Measurements from ENCODE around the gene MGST3.
"Not testable (repeated sequence)": the region's sequence is repeated elsewhere in the genome, so short reads cannot be mapped to it uniquely, and the experiment has no call there.

MGST3 gene

DNA sequence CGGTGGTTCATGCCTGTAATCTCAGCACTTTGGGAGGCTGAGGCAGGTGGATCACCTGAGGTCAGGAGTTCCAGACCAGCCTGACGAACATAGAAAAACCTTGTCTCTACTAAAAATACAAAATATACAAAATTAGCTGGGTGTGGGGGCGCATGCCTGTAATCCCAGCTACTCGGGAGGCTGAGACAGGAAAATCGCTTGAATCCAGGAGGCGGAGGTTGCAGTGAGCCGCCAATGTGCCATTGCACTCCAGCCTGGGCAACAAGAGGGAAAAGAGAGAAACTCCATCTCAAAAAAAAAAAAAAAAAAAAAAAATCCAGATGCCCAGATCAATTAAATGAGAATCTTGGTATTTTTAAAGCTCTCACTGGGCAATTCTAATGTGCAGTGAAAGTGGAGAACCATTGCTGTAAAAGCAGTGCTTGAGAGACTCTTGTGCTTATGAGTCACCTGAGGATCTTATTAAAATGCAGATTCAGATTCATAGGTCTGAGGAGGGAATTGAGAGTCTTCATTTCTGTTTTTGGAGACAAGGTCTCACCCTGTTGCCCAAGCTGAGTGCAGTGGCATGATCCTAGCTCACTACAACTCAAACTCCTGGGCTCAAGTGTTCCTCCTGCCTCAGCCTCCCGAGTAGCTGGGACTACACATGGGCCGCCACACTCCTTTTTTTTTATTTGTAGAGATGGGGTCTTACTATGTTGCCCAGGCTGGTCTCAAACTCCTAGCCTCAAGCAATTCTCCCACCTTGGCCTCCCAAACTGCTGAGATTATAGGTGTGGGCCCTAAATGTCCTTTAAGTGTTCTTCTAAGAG lies 27.9 kb downstream of the MGST3 start:
- not testable (repeated sequence) for DNase-seq (ENCODE audit: low read depth)

DNA sequence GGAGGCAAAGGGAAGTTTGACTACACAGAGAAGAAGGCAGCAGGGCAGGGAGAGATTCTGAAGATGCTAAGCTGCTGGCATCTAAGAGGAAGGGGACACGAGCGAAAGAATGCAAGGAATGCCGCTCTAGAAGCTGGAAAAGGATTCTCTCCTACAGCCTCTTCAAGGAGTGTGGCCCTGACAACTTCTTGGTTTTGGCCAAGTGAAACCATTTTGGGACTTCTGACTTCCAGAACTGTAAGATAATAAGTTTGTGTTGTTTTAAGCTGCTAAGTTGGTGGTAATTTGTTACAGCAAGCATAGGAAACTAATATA lies 28.5 kb downstream of the MGST3 start:
- DNase-seq (ENCODE audit: low read depth): no peak

DNA sequence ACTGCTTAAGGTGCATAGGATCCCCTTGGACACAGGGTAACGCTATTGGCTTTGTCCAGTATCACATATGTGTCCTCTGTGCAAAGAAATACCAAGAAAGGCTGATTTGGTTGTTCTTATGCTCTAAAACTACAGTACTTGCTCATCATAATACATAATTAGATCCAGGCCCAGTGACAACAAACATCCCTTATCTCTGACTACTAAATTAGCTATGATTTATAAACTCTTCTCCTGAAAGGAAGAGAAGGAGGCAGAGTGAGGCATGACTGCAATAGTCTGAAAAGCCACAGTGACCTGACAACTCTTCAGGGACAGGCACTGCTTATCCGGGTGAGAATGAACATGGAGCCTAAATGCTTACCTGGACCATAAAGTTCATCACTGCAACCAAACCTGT lies 30.7 kb downstream of the MGST3 start:
- no peak for DNase-seq (ENCODE audit: low read depth)

DNA sequence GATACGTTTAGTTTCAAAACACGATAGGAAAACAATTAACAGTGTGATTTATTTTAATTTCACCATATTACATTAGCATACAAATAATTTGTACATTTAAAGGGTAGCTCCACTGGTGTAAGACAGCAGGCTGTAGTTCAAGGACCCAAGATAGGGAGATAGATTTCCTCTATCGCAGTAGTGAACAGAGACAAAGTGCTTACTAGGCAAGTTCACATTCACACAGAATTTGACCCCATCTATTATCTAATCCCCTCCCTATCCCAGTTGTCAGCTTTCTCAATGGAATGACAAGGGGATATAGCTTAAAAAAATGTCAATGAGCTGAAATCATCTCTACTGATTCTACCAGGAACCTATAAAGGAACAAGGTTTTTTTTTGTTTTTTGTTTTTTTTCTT lies 31.2 kb downstream of the MGST3 start:
- no peak for DNase-seq (ENCODE audit: low read depth)

DNA sequence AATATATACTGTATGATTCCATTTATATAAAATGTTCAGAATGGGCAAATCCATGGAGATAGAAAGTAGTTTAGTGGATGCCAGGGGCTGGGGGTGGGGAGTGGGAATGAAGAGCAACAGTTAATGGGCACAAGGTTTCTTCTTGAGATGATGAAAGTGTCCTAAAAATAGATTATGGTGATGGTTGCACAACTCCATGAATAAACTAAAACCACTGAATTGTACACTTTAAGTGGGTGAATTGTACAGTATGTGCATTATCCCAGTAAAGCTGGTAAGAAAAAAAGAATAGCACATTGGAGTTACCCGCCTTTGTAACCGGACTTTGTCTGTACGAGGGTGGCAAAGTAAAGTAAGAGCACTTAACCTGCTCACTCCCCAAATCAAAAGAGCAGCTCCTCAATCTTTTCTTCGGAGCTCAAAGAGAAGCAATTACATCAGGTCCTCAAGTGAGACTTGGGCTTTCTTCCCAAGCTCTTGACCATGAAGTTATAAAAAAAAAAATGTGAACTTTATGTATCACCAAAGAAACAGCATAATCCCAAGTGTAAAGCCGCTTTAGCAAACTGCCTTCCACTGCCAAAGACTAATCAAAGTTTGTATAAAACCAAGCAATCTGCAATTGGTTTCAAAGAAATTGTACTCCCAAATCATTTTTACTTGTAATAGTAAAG lies 35.3 kb downstream of the MGST3 start:
- no peak for DNase-seq (ENCODE audit: low read depth)

DNA sequence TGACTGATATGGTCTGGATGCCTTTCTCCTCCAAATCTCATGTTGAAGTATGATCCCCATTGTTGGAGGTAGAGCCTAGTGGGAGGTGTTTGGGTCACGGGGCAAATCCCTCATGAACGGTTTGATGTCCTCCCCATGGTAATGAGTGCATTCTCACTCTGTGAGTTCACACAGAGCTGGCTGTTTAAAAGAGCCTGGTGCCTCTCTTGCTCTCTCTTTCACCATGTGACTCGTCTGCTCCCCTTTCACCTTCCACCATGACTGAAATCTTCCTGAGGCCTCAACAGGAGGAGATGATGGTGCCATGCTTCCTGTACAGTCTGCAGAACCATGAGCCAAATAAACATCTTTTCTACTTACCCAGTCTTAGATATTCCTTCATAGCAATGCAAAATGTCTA lies 37.1 kb downstream of the MGST3 start:
- DNase-seq (ENCODE audit: low read depth): no peak

DNA sequence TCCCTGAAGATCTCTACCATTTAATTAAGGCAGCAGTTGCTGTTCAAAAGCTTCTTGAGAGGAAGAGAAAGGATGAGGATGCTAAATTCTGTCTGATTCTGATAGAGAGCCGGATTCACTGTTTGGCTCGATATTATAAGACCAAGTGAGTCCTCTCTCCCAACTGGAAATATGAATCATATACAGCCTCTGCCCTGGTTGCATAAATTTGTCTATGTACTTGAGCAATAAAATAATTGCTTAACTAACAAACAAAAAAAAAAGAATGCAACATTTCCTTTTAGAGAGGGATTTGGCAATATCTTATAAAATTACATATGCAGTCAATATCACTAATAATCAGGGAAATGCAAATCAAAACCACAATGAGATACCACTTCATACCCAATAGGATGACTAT lies 40.5 kb downstream of the MGST3 start:
- no peak for DNase-seq (ENCODE audit: low read depth)

DNA sequence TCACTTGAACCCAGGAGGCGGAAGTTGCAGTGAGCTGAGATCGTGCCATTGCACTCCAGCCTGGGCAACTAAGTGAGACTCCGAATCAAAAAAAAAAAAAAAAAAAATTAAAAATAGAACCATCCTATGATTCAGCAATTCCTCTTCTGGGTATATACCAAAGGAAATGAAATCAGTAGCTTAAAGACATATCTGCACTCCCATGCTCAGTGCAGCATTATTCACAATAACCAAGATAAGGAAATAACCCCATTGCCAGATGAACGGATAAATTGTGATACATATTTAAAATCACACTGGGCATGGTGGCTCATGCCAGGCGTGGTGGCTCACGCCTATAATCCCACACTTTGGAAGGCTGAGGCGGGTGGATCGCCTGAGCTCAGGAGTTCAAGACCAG lies 43.6 kb downstream of the MGST3 start:
- no peak for DNase-seq (ENCODE audit: low read depth)

DNA sequence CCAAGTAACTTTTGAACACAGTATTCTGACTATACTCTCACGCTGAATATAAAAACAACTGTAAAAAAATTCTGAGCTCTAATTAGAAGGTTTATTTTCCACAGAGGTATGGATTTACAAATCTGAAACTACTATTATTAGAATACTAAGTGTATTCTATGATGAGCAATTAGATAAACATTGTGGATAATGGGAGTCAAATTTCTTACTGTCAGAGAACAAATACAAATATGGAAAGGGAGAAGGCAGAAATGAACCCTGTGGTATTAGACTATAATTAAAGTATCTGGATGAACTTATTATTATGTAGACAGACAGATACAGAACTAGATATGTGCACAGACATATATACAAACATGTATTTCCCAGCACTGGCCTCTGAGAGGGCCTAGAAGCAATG lies 44.8 kb downstream of the MGST3 start:
- no peak for DNase-seq (ENCODE audit: low read depth)

DNA sequence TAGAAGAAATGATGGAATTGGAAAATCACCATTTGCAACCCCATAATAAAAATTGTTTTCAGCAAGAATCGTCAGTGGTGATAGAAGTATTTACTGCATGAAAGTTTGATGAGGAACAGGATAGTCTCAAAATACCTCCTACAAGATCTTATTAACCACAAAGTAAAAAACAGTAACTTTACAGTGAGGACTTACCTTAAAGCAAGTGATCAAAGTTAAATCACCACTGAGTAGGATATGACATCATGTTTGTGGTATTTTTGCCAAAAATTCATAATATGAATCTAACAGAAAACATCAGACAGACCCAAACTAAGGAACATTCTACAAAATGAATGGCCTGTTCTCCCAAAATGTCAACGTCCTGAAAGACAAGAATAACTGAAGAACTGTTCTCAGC lies 47.5 kb downstream of the MGST3 start:
- no peak for DNase-seq (ENCODE audit: low read depth)

DNA sequence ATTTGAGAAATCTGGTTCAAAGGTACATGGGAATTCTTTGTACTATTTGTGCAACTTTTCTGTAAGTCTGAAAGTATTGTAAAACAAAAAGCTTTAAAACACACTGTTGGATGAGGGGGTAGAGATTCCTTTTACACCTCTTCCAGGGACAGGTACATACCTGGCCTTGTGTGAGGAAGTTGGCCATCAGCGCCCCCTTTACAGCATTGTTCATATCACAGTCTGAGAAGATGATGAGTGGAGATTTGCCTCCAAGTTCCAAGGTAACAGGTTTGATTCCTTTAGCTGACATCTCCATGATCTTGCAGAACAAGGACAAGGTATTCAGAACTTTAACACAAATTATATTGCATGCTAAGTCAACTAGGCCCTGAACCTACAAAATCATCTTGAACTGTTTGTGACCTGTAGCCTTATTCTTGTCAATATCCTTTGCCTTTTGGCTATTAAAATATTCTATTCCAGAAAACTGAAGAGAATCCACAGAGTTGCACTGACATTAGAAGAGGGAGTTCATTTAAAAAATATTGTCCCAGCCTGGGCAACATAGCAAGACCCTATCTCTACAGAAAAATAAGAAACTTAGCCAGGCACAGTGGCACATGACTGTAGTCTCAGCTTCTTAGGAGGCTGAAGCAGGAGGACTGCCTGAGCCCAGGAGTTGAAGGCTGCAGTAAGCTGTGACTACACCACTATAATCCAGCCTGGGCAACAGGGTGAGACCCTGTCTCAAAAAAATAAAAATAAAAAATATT lies 48.4 kb downstream of the MGST3 start:
- no peak for DNase-seq (ENCODE audit: low read depth)

DNA sequence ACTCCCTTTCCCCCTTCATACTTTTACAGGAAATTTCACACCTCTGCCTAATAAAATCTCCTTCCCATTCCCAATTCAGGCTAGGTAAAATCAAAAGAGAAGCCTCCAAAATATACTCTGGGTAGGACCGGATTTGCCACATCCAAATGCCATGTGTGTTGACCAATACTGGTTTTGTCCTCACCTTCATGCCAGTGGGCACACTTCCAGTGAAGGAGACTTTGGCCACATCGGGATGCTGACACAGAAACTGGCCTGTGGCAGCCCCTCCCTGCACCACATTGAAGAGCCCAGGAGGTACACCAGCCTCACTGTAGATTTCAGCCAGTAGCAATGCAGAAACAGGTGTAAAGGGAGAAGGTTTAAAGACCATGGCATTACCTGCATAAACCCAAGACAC lies 49.3 kb downstream of the MGST3 start:
- DNase-seq (ENCODE audit: low read depth): no peak

DNA sequence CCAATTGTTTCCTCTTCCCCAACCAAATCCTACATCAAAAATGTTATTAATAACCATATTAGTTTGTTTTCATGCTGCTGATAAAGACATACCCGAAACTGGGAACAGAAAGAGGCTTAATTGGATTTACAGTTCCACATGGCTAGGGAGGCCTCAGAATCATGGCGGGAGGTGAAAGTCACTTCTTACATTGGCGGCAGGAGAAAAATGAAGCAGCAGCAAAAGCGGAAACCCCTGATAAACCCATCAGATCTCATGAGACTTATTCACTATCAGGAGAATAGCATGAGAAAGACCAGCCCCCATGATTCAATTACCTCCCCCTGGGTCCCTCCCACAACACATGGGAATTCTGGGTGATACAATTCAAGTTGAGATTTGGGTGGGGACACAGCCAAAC lies 49.7 kb downstream of the MGST3 start:
- not testable (repeated sequence) for DNase-seq (ENCODE audit: low read depth)

DNA sequence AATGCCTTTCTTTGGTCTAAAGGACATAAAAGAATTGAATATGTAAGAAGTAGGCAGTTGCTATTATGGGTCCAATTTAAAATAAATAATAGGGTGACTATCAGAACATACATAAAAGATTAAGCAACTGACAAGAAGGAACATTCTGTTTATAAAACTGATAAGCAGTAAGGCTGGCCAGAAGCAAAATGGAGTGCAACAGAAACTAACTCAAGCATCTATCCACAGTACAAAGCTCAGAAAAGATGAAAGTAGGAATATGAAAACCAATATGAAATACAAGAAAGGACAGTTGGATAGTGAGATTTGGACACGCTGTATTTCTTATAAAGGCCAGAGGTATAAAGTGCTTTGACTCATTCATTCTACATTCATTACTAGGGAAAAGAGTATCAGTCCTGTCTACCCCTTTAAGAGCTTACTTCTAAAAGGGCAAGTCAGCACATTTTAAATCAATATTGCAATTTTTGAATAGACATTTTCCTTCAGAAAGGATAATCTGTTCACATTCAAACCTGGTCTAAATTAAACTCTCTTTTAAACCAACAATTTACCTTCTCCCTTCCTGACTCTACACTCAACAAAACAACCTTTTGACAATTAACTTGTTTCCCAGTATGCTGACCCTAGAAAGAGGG lies 52.9 kb downstream of the MGST3 start:
- DNase-seq (ENCODE audit: low read depth): no peak

DNA sequence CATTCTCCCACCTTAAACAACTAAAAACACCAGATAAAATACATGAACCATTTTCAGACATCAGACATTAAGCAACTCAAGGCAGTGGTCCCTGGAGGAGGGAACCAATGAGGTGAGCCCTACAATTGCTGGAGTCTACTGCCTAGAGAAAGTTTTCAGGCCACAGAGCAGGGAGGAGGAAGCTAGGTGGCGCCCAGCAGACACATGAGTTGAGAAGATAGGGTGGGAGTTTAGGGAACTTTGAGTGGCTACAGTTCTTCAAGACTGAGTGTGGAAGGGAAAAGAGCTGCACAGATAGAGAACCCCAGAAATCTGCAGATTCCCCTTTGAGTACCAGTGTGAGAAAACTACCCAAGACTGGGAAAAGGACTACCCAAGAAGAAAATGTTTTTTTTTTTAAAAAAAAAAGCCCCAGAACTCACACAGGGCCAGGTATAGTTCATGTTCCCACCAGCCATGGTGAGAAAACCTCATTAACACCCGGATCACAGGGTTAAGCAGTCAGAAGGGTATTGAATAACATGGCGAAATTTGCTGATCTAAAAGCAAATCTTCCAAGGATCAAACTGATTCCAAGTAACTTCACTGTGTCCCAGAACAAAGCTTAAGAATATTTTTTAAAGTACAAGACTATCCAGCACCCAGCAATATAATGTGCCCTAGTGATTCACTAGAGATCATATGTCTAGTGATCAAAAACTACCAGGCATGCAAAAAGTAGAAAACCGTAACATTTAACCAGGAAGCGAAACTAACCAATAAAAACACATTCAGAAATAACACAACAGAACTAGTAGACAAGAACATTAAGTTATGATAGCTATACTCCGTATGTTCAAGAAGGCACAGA lies 55.3 kb downstream of the MGST3 start:
- no peak for DNase-seq (ENCODE audit: low read depth)

DNA sequence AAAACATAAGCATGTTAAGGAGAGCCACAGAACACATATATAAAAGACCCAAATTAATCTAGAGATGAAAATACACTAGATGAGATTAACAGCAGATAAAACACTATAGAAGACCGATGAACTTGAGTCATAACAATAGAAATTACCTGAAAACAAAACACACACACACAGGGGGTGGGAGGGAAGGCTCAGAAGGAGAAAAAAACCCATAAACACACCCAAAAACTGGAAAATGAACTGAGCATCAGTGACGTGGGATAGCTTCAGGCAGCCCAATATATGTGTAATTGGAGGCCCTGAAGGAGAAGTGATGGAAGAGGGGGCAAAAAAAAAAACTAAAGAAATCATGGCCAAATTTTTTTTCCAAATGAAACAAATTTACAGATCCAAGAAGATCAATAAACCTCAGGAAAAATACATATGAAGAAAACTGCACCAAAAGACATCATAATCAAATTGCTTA lies 56.0 kb downstream of the MGST3 start:
- no peak for DNase-seq (ENCODE audit: low read depth)

DNA sequence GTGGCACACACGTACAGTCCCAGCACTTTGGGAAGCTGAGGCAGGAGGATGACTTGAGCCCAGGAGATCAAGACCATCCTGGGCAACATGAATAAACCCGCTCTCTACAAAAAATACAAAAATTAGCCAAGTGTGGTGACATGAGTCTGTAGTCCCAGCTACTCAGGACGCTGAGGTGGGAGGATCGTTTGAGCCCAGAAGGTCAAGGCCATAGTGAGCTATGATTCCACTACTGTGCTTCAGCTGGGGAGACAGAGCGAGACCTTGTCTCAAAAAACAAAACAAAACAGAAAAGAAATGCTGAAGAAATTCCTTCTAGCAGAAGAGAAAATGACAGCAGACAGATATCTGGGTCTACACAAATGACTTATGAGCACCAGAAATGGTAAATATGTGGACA lies 57.0 kb downstream of the MGST3 start:
- no peak for DNase-seq (ENCODE audit: low read depth)

DNA sequence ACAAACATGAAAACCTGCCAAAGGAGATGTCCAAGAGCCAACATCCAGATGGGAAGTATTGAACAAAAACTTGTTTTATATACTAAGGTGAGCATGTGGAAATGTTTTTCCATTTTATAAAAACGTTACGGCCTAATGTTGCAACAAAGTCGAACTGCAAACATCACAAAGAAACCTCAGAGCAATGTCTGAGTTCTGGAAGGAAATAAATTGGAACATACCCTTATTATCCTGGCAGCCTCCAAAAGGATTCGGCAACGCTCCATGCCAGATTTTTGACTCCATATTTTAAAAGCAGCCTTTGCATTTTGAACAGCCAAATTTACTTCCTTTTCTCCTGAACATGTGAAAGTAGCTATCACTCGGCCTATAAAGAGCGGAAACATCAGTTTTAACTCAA lies 64.0 kb downstream of the MGST3 start:
- no peak for DNase-seq (ENCODE audit: low read depth)

DNA sequence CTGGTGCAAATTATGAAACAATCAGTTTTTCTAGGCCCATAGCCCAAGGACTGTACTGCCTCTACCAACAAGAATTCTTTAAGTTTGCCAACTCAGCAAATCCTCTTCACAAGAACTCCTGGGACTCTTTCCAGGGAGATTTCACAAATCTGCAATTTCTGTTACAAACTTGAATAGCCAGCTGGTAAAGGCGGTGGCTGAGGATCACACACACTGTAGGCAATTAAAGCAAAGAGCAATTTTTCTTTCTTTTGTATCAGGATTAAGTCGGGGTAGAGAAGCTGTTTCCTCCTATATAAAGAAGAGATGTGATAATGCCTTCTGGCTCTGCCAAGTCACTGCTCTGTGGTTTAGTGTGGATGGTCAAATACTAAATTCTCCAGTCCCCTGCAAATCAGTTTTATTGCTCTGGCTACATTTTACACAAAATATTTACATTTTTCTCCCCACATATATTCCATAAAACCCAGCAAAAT lies 65.6 kb downstream of the MGST3 start:
- DNase-seq (ENCODE audit: low read depth): no peak

DNA sequence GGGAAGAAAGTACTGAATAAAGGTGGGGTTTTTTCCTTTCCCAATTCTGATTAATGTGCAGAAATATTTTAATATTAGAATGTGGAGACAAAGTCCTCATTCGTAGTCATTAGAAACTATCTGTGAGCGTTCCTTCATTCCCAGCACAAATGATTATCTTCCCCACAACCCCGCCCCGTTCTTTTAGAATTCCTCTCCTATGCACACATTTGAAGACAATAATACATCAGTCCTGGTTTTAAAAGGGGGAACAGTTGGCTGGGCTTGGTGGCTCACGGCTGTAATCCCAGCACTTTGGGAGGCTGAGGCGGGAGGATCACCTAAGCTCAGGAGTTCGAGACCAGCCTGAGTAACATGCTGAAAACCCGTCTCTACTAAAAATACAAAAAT lies 66.5 kb downstream of the MGST3 start:
- no peak for DNase-seq (ENCODE audit: low read depth)

DNA sequence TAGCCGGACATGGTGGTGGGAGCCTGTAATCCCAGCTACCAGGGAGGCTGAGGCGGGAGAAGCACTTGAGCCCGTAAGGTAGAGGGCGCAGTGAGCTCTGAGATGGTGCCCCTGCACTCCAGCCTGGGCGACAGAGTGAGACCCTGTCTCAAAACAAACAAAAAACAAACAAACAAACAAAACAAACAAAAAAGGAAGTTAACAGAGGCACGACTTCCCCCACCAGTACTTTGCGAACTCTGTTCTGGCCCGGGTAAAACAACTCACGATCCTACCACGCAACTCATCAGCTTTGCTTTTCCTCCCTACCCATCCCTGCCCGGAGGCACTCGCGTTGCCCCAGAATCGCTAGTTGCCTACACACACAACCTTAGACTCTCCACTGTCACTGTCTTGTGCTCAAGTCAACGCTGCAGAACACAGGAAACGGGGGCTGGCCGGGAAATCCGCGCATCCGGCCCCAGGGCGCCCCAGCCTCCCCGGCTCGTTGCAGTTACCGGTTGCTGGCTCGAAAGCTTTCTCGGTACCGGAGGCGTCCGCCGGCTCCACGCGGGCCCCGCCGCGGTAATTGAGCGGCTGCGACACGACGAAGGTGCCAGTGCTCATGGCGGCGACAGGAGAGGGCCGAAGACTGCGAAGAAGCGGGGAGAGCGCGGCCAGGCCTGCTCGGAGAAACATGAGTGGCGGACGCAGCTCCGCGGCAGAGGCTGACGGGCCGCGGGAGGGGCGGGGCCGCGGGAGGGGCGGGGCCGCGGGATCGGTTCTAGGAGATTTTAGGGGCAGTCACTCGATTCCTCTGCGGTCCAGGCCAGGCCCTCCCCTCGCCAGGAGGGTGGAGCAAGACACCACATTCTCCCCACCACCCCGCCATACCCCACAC lies 67.1 kb downstream of the MGST3 start, which contains the start of gene ALDH9A1:
TSS of gene ALDH9A1 (minus strand) at position 682 of the 880 bp plus-strand sequence. CDS start at position 678, 4 bp downstream.
- DNase-seq (ENCODE audit: low read depth): peak; percentile 61
